ENCODE data around the gene LRMDA. TPM values are rescaled to one million over a fixed set of nuclear protein-coding genes. Genes with fewer than 3 reads are reported as not detected.
A peak's percentile ranks its signal among the peaks of the same experiment; 100 is the strongest.

The LRMDA gene
- total and polyA plus RNA-seq, 2 of the 13 experiments (the other 11 are each of a cell fraction or from before 2014, with no cell fraction given) = 13.4 to 22.0 TPM

DNA sequence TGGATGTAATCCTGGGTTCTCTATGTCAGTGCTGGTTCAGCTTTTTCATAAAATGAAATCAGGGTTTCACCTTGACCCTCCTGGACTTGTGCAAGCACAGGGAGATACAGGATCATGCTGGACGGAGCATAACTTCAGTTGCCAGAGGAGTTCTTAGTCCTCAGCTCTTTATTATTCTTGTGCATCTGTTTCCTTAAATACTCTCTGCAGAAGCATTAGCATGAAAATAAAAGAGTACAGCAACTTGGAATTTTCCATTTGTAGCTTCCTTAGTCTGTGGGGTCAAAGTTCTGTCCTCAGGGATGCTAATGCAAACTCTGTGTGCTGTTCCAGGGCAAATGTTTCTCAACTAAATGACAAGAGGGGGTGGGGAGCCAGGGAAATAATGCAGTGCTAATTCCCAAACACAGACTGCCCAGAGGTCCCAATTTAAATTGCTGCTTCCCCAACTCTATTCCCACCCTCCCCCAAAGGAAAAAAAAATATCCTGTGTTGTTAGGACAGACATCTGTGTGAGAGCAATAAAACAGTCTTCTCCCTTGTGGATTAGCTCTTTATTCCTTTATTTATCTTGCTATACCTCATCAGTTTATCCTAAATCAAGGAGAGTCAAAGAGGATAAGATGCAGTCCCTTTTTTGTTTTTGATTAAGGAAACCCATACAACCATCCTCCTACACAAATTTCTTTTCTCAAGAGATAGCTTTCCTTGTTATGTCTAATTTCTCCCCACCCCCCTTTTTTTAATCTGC is 905.0 kb downstream of the LRMDA start (continued):
- TF ChIP-seq, protein P1, sequence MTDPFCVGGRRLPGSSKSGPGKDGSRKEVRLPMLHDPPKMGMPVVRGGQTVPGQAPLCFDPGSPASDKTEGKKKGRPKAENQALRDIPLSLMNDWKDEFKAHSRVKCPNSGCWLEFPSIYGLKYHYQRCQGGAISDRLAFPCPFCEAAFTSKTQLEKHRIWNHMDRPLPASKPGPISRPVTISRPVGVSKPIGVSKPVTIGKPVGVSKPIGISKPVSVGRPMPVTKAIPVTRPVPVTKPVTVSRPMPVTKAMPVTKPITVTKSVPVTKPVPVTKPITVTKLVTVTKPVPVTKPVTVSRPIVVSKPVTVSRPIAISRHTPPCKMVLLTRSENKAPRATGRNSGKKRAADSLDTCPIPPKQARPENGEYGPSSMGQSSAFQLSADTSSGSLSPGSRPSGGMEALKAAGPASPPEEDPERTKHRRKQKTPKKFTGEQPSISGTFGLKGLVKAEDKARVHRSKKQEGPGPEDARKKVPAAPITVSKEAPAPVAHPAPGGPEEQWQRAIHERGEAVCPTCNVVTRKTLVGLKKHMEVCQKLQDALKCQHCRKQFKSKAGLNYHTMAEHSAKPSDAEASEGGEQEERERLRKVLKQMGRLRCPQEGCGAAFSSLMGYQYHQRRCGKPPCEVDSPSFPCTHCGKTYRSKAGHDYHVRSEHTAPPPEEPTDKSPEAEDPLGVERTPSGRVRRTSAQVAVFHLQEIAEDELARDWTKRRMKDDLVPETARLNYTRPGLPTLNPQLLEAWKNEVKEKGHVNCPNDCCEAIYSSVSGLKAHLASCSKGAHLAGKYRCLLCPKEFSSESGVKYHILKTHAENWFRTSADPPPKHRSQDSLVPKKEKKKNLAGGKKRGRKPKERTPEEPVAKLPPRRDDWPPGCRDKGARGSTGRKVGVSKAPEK (CRISPR knock-in tag; IDR thresholded peaks at IDR 0.05; ENCODE audit: borderline replicate concordance) = no peak
- TF ChIP-seq MAFK (conservative IDR thresholded peaks at IDR 0.05 in 1 of 2, IDR thresholded peaks at IDR 0.05 in 1 of 2; ENCODE audit: low read length in 2 of 2) = peak in 1 of 2 experiments; percentile 21; a peak in 1 of 4 replicates
- TF ChIP-seq HNF4G (IDR thresholded peaks at IDR 0.05; ENCODE audit: borderline replicate concordance, low read depth, low read length) = peak; percentile 89
- peak; percentile 61; the same call in 1 of the 2 replicates for TF ChIP-seq HNF4G (CRISPR knock-in tag; IDR thresholded peaks at IDR 0.05; ENCODE audit: borderline replicate concordance, low read depth)
- TF ChIP-seq ZNF550 (CRISPR knock-in tag; IDR thresholded peaks at IDR 0.05; ENCODE audit: borderline replicate concordance) = no peak
- TF ChIP-seq, protein P2, sequence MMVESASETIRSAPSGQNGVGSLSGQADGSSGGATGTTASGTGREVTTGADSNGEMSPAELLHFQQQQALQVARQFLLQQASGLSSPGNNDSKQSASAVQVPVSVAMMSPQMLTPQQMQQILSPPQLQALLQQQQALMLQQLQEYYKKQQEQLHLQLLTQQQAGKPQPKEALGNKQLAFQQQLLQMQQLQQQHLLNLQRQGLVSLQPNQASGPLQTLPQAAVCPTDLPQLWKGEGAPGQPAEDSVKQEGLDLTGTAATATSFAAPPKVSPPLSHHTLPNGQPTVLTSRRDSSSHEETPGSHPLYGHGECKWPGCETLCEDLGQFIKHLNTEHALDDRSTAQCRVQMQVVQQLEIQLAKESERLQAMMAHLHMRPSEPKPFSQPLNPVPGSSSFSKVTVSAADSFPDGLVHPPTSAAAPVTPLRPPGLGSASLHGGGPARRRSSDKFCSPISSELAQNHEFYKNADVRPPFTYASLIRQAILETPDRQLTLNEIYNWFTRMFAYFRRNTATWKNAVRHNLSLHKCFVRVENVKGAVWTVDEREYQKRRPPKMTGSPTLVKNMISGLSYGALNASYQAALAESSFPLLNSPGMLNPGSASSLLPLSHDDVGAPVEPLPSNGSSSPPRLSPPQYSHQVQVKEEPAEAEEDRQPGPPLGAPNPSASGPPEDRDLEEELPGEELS (CRISPR knock-in tag; IDR thresholded peaks at IDR 0.05) = no peak
- TF ChIP-seq ERF (CRISPR knock-in tag; IDR thresholded peaks at IDR 0.05) = no peak; the same call in 1 of the 2 replicates
- no peak for TF ChIP-seq NONO (IDR thresholded peaks at IDR 0.05)
- TF ChIP-seq NONO (CRISPR knock-in tag; conservative IDR thresholded peaks at IDR 0.05) = no peak
- no peak for TF ChIP-seq ZNF749 (CRISPR knock-in tag; IDR thresholded peaks at IDR 0.05; ENCODE audit: borderline replicate concordance)
- TF ChIP-seq PHB2 (IDR thresholded peaks at IDR 0.05; ENCODE audit: partially characterized antibody) = no peak
- TF ChIP-seq ZNF317 (CRISPR knock-in tag; IDR thresholded peaks at IDR 0.05) = no peak
- no peak for TF ChIP-seq CBX2 (IDR thresholded peaks at IDR 0.05; ENCODE audit: low read depth, low read length)
- no peak for TF ChIP-seq CBX2 (CRISPR knock-in tag; IDR thresholded peaks at IDR 0.05; ENCODE audit: low read depth)
- no peak for TF ChIP-seq PCBP1 (IDR thresholded peaks at IDR 0.05; ENCODE audit: borderline replicate concordance, low read depth, low read length)
- TF ChIP-seq HNRNPL (IDR thresholded peaks at IDR 0.05; ENCODE audit: low read depth, low read length) = no peak
- TF ChIP-seq NFYB (CRISPR knock-in tag; IDR thresholded peaks at IDR 0.05) = no peak
- TF ChIP-seq ZNF350 (CRISPR knock-in tag; IDR thresholded peaks at IDR 0.05; ENCODE audit: borderline replicate concordance, low read depth) = no peak
- no peak for TF ChIP-seq ZNF17 (CRISPR knock-in tag; IDR thresholded peaks at IDR 0.05)
- TF ChIP-seq HOXA7 (CRISPR knock-in tag; IDR thresholded peaks at IDR 0.05) = no peak

Measured in HepG2 (cell line).